Naive thymus-derived CD4-positive, alpha-beta T cell (primary cell): ENCODE measurements around the gene SAAL1. TPM values are rescaled to one million over a fixed set of nuclear protein-coding genes. Genes with fewer than 3 reads are reported as not detected.

Source experiments
- ATAC-seq: fragments of 150-1000 bp; cut with Tn5 transposase; 2 replicates; pipeline ENCODE4 v1.10.0; 2021; ENCODE audit warnings: mild to moderate bottlenecking, moderate library complexity
- CTCF ChIA-PET: fragments of 350-600 bp; sonication (Branson Sonifier 250); formaldehyde crosslinking; loops from one replicate; lab custom pipeline; 2021; ENCODE audit warnings: antibody characterized with exemption; lab: Charles Lee
- POLR2A ChIA-PET: fragments of 350-600 bp; sonication (Branson Sonifier 250); formaldehyde crosslinking; loops from one replicate; lab custom pipeline; 2021; ENCODE audit warnings: antibody characterized with exemption, inconsistent platforms; lab: Charles Lee
- DNase-seq, 9 donors: peaks; one replicate each; pipeline versions ENCODE4 v3.0.0 to v3.0.0-alpha.2; 2020 to 2022; ENCODE audit warnings: mixed read lengths in 1 of 9
- H3K27ac ChIP-seq: one replicate; pipeline ENCODE4 v1.7.0; 2013; ENCODE audit warnings: mild to moderate bottlenecking, low read depth, low read length, moderate library complexity
- H3K27me3 ChIP-seq, 2 donors: one replicate each; pipeline ENCODE4 v1.7.0; 2013; ENCODE audit warnings: low read length in 2 of 2, mild to moderate bottlenecking in 2 of 2, moderate library complexity in 2 of 2; ENCODE audit not compliant: control insufficient read depth in 2 of 2, insufficient read depth in 2 of 2
- H3K36me3 ChIP-seq, 3 experiments: 1 replicate in 2 of 3; 2 replicates in 1 of 3; pipeline ENCODE4 v1.7.0; 2013; ENCODE audit warnings: low read length in 3 of 3, mild to moderate bottlenecking in 3 of 3, moderate library complexity in 1 of 3; ENCODE audit not compliant: insufficient read depth in 3 of 3, control insufficient read depth in 2 of 3
- H3K4me1 ChIP-seq, 2 donors: one replicate each; pipeline ENCODE4 v1.7.0; 2013; ENCODE audit warnings: low read length in 2 of 2, mild to moderate bottlenecking in 2 of 2, moderate library complexity in 1 of 2; ENCODE audit not compliant: control insufficient read depth in 2 of 2, insufficient read depth in 2 of 2
- H3K4me3 ChIP-seq: 2 replicates; pipeline ENCODE4 v1.7.0; 2013; ENCODE audit warnings: mild to moderate bottlenecking, low read length
- H3K9me3 ChIP-seq, 3 experiments: 1 replicate in 2 of 3; 2 replicates in 1 of 3; pipeline ENCODE4 v1.7.0; 2013; ENCODE audit warnings: low read length in 3 of 3; ENCODE audit not compliant: control insufficient read depth in 2 of 3
- H3K27ac Mint-ChIP-seq, 9 donors: one replicate each; pipeline ENCODE4 v1.8.0; 2020 to 2022; ENCODE audit warnings: mixed read lengths in 9 of 9, mild to moderate bottlenecking in 8 of 9, moderate library complexity in 5 of 9, inconsistent platforms in 2 of 9
- H3K27me3 Mint-ChIP-seq, 5 donors: one replicate each; pipeline ENCODE4 v1.8.0; 2021 to 2022; ENCODE audit warnings: mixed read lengths in 5 of 5, mild to moderate bottlenecking in 1 of 5
- H3K36me3 Mint-ChIP-seq, 5 donors: one replicate each; pipeline ENCODE4 v1.8.0; 2020 to 2022; ENCODE audit warnings: mixed read lengths in 5 of 5, mild to moderate bottlenecking in 3 of 5, inconsistent platforms in 1 of 5
- H3K4me1 Mint-ChIP-seq, 7 donors: one replicate each; pipeline ENCODE4 v1.8.0; 2020 to 2022; ENCODE audit warnings: mixed read lengths in 7 of 7, mild to moderate bottlenecking in 3 of 7, inconsistent platforms in 1 of 7
- H3K4me3 Mint-ChIP-seq, 10 donors: one replicate each; pipeline ENCODE4 v1.8.0; 2020 to 2022; ENCODE audit warnings: mild to moderate bottlenecking in 10 of 10, mixed read lengths in 10 of 10, moderate library complexity in 6 of 10, inconsistent platforms in 2 of 10
- H3K9me3 Mint-ChIP-seq, 11 donors: one replicate each; pipeline ENCODE4 v1.8.0; 2020 to 2022; ENCODE audit warnings: mixed read lengths in 11 of 11, mild to moderate bottlenecking in 4 of 11, inconsistent platforms in 1 of 11, moderate library complexity in 1 of 11
- intact Hi-C, 2 donors: fragments of 100-400 bp; cut with micrococcal nuclease; formaldehyde crosslinking; loops; one replicate each; pipeline ENCODE4 v1.15.1; 2023
- polyA plus RNA-seq, 2 donors: library from polyadenylated mRNA; unstranded; fragments of 300-500 nt; fragmentation: Illumina TruSeq; gene quantifications; one replicate each; pipeline ENCODE4 v1.2.3, GENCODE V29; 2021
- total RNA-seq, 6 experiments: library from RNA in 5 of 6; stranded (reverse) in 5 of 6; gene quantifications; 1 replicate in 5 of 6; 2 replicates in 1 of 6; pipeline ENCODE4 v1.2.3 and lab custom pipeline; 2021 to 2026

SAAL1 gene
- total and polyA plus RNA-seq, 7 experiments from 2014 or later: 14.6 to 25.3 (median 17.3) TPM

DNA sequence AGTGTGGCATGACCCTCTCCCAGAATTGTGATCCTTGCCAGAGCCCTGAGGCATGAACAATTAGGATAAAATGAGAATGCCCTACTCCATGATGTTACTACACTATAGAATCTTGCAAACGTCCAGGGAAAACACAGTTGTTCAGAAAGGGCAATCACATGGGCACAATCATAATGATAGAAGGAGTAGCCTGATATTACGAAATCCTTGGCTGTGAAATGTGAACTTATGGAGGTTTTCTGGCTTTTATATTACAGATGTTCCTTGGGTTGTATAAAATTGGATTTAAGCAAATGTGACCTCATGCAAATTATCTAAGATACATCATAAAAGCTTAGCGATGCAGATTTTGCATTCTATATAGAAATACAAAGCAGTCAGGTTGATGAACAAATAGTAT is 30.4 kb downstream of the SAAL1 start:
- Histone ChIP-seq H3K9me3 (no peaks in the 10 kb centered on the region), H3K4me3 (no peak overlapping the region), H3K36me3 (peaks cover under 1 to 6% (median 4%) of the 10 kb centered on the region in 3 experiments), H3K4me1 (no peaks in the 10 kb centered on the region), H3K27me3 (no peaks in the 10 kb centered on the region), H3K27ac (no peak overlapping the region)
- H3K4me3 Mint-ChIP-seq: no peak overlapping the region
- ATAC-seq (no peak), DNase-seq (no peak)
- H3K4me1 Mint-ChIP-seq: no peaks in the 10 kb centered on the region
- ChIA-PET POLR2A (no interaction called here), CTCF (interaction anchor here (1.9 kb wide), 1 partner anchor 40 kb away, joined by 10 read pairs; no protein-coding TSS in a partner anchor)
- intact Hi-C loops: no loop called here
- H3K27me3 Mint-ChIP-seq: no peaks in the 10 kb centered on the region
- no peak overlapping the region for H3K27ac Mint-ChIP-seq
- H3K36me3 Mint-ChIP-seq: peaks cover 0 to 31% (median 11%) of the 10 kb centered on the region in 5 donors
- no peaks in the 10 kb centered on the region for H3K9me3 Mint-ChIP-seq

DNA sequence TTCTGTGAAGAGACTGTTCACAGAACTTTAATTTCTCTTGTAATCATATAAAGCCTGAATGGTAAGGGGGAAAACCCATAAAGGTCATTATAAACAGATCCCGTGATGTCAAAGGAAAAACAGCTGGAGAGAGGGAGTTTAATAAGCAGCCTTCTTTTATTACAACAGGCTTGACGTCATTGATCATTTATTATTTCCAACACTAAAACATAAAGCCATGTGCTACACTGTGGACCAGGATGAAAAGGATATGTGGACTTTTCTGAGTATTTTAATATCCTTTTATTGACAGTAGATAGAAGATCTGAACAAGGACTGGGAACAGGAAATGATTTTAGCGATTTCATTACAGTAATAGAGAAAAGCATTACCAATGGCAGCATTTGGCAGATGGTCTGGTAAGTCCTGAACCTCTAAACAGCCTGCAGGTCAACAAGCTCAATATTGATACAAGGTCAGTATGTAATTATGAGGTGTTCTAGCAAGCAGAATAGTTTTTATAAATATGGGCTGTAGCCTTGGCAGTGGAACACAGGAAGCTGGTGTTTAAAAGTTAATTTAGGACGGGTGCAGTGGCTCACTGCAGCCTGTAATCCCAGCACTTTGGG is 34.7 kb downstream of the SAAL1 start:
- Mint-ChIP-seq H3K4me3 (no peak overlapping the region), H3K4me1 (no peaks in the 10 kb centered on the region)

DNA sequence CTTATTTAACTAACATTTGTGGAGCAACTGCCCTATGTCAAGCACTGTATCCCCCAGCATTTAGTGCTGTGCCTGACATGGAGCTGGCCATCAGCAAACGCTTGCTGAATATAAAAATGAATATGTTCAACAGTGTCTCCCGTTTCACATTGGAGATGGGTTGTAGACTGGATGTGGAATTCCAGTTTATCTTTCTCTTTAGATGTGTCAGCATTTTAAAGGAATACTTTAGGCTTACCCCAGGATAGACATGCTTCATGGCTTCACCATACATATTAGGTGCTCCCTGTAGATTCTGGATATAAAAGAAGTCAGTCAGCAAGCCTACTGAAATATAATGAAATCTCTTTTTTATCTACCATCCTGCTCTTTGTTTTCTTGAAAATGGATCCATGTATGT is 38.5 kb downstream of the SAAL1 start:
- CTCF ChIA-PET: no interaction called here
- Histone ChIP-seq H3K4me3 (no peak overlapping the region), H3K27ac (no peak overlapping the region), H3K27me3 (no peaks in the 10 kb centered on the region), H3K36me3 (no peaks in the 10 kb centered on the region), H3K9me3 (no peaks in the 10 kb centered on the region), H3K4me1 (no peaks in the 10 kb centered on the region)
- no peaks in the 10 kb centered on the region for H3K4me1 Mint-ChIP-seq
- peaks cover 0 to 47% (median 5%) of the 10 kb centered on the region in 5 donors for H3K36me3 Mint-ChIP-seq
- H3K27ac Mint-ChIP-seq: no peak overlapping the region
- POLR2A ChIA-PET: interaction anchor here (0.5 kb wide), 1 partner anchor 34 kb away, joined by 3 read pairs; no protein-coding TSS in a partner anchor
- no peak for ATAC-seq
- DNase-seq: no peak
- H3K9me3 Mint-ChIP-seq: no peaks in the 10 kb centered on the region
- intact Hi-C loops: no loop called here
- no peak overlapping the region for H3K4me3 Mint-ChIP-seq
- no peaks in the 10 kb centered on the region for H3K27me3 Mint-ChIP-seq

More for the DNA sequence above, 34.7 kb downstream of the SAAL1 start:
- Histone ChIP-seq H3K4me1 (no peaks in the 10 kb centered on the region), H3K27ac (no peak overlapping the region), H3K36me3 (no peaks in the 10 kb centered on the region), H3K4me3 (no peak overlapping the region), H3K9me3 (no peaks in the 10 kb centered on the region), H3K27me3 (no peaks in the 10 kb centered on the region)
- ChIA-PET CTCF (no interaction called here), POLR2A (no interaction called here)
- DNase-seq (no peak), ATAC-seq (no peak)
- peaks cover 0 to 44% (median 8%) of the 10 kb centered on the region in 5 donors for H3K36me3 Mint-ChIP-seq
- no peaks in the 10 kb centered on the region for H3K27me3 Mint-ChIP-seq
- intact Hi-C loops: no loop called here
- no peak overlapping the region for H3K27ac Mint-ChIP-seq
- H3K9me3 Mint-ChIP-seq: no peaks in the 10 kb centered on the region

DNA sequence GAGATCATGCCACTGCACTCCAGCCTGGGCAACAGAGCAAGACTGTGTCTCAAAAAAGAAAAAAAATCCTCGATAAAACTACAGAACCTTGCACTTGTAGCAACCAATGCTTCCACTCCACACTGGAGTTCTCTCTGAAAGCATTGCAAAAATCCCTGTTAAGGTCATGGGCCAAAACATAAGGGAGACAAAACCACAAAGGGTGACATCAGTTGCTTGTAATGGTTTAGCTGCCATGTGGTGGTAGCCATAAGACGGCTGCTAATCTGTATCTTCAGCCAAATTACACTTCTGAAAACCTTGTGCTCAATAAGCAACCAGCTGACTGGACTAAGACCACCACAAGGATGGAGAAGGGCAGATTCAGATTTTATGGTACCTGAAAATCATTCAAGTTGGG is 39.3 kb downstream of the SAAL1 start:
- Histone ChIP-seq H3K9me3 (no peaks in the 10 kb centered on the region), H3K27me3 (no peaks in the 10 kb centered on the region), H3K27ac (no peak overlapping the region), H3K4me1 (no peaks in the 10 kb centered on the region), H3K4me3 (no peak overlapping the region), H3K36me3 (no peaks in the 10 kb centered on the region)
- H3K36me3 Mint-ChIP-seq: peaks cover 0 to 47% (median 5%) of the 10 kb centered on the region in 5 donors
- intact Hi-C loops: no loop called here
- H3K27me3 Mint-ChIP-seq: no peaks in the 10 kb centered on the region
- ChIA-PET POLR2A (no interaction called here), CTCF (no interaction called here)
- DNase-seq (no peak), ATAC-seq (no peak)
- H3K4me1 Mint-ChIP-seq: no peaks in the 10 kb centered on the region
- H3K4me3 Mint-ChIP-seq: no peak overlapping the region
- H3K27ac Mint-ChIP-seq: no peak overlapping the region
- no peaks in the 10 kb centered on the region for H3K9me3 Mint-ChIP-seq

DNA sequence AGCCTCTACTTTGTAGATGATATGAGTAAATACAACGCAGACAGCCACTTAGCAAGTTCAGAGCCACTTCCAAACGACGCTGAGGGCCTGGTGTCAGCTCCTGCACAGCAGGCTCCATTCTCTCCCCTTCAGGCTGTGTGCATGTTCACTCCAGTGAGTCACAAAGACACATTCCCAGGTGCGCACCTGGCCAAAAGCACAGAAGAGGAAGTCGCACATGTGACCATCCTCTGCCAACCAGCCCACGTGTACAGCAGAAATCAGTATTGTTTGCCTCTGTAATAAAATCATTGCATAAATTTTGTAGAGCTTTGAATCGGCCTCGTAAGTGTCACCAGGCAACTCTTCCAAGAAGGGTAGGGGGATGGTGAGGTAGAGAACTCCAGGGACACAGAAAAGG is 40.3 kb downstream of the SAAL1 start:
- Mint-ChIP-seq H3K36me3 (peaks cover 0 to 45% (median 5%) of the 10 kb centered on the region in 5 donors), H3K27ac (no peak overlapping the region), H3K4me1 (no peaks in the 10 kb centered on the region), H3K27me3 (no peaks in the 10 kb centered on the region), H3K4me3 (no peak overlapping the region), H3K9me3 (no peaks in the 10 kb centered on the region)
- no peak overlapping the region for H3K4me3 ChIP-seq
- no peaks in the 10 kb centered on the region for H3K36me3 ChIP-seq
- intact Hi-C loops: no loop called here
- no peak for DNase-seq
- no peak overlapping the region for H3K27ac ChIP-seq
- no peaks in the 10 kb centered on the region for H3K9me3 ChIP-seq
- ChIA-PET CTCF (no interaction called here), POLR2A (no interaction called here)
- H3K4me1 ChIP-seq: no peaks in the 10 kb centered on the region
- H3K27me3 ChIP-seq: no peaks in the 10 kb centered on the region
- ATAC-seq: no peak

DNA sequence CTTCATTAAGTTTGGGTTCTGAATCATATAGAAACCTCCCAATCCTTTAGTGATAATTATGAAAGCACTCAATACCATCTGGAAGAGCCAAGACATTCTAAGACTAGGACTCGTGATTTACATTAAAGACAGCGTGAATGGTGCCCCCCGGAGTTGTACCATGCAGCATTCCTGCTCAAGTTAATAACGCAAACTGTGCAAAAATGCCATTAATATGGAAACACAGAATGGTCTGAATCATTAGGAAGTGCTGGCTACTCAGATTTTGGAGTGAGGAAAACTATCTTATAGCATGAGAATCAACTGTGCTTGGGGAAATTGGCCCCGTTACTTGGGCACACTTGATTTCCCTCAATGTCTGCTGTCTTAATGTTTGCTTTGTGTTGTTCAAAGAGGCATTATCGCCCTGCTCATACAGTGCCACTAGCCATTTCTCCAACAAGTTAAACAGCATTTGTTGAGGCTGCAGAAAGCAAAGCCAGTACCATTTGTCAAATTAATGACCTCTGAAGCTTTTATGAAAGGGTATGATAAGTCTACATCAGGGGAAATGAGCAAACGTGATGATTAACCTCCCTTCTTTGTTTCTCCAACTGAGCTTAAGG is 41.3 kb downstream of the SAAL1 start:
- Mint-ChIP-seq H3K36me3 (peaks cover 0 to 40% (median 10%) of the 10 kb centered on the region in 5 donors), H3K27me3 (no peaks in the 10 kb centered on the region), H3K27ac (no peak overlapping the region), H3K4me3 (no peak overlapping the region), H3K4me1 (no peaks in the 10 kb centered on the region), H3K9me3 (no peaks in the 10 kb centered on the region)
- CTCF ChIA-PET: no interaction called here
- Histone ChIP-seq H3K4me3 (no peak overlapping the region), H3K27ac (no peak overlapping the region), H3K9me3 (no peaks in the 10 kb centered on the region), H3K36me3 (no peaks in the 10 kb centered on the region), H3K4me1 (no peaks in the 10 kb centered on the region), H3K27me3 (no peaks in the 10 kb centered on the region)
- POLR2A ChIA-PET: no interaction called here
- ATAC-seq (no peak), DNase-seq (no peak)
- intact Hi-C loops: loop anchor here in 1 of 2 donors (5.0 kb wide), 1 partner anchor 72 kb away; no protein-coding TSS in a partner anchor
